Measurements from ENCODE around the gene INPP5D. TPM values are rescaled to one million over a fixed set of nuclear protein-coding genes. Genes with fewer than 3 reads are reported as not detected.
"Not testable (repeated sequence)": the region's sequence is repeated elsewhere in the genome, so short reads cannot be mapped to it uniquely, and the experiment has no call there.

The INPP5D gene
- total RNA-seq, 1 donor from 2014 or later: 8.9 TPM

DNA sequence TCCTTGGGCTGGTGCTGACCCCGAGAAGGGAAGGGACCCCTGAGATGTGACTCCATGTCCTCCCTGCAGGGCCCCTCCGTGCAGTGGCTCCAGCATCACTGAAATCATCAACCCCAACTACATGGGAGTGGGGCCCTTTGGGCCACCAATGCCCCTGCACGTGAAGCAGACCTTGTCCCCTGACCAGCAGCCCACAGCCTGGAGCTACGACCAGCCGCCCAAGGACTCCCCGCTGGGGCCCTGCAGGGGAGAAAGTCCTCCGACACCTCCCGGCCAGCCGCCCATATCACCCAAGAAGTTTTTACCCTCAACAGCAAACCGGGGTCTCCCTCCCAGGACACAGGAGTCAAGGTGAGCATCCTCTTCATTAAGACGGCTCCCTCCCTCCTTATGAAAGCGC lies 137.9 kb downstream of the INPP5D start:
- Mint-ChIP-seq H3K9me3 (peaks cover 6% of the 10 kb centered on the region), H3K4me3 (no peak overlapping the region), H3K27ac (no peak overlapping the region), H3K4me1 (no peaks in the 10 kb centered on the region), H3K27me3 (ENCODE audit: low read depth) (no peaks in the 10 kb centered on the region), H3K36me3 (peaks cover 3% of the 10 kb centered on the region)
- TF ChIP-seq, protein P1, sequence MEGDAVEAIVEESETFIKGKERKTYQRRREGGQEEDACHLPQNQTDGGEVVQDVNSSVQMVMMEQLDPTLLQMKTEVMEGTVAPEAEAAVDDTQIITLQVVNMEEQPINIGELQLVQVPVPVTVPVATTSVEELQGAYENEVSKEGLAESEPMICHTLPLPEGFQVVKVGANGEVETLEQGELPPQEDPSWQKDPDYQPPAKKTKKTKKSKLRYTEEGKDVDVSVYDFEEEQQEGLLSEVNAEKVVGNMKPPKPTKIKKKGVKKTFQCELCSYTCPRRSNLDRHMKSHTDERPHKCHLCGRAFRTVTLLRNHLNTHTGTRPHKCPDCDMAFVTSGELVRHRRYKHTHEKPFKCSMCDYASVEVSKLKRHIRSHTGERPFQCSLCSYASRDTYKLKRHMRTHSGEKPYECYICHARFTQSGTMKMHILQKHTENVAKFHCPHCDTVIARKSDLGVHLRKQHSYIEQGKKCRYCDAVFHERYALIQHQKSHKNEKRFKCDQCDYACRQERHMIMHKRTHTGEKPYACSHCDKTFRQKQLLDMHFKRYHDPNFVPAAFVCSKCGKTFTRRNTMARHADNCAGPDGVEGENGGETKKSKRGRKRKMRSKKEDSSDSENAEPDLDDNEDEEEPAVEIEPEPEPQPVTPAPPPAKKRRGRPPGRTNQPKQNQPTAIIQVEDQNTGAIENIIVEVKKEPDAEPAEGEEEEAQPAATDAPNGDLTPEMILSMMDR (IDR thresholded peaks at IDR 0.05; ENCODE audit: unreplicated experiment): no peak
- no peak for DNase-seq (ENCODE audit: low spot score in 2 of 2, unreplicated experiment in 2 of 2)

GRCh38 chr2:233199870-233200269 lies 139.7 kb downstream of the INPP5D start:
- peaks cover 11% of the 10 kb centered on the region for H3K36me3 Mint-ChIP-seq
- peaks cover 12% of the 10 kb centered on the region for H3K9me3 Mint-ChIP-seq
- TF ChIP-seq, protein P1 (IDR thresholded peaks at IDR 0.05; ENCODE audit: unreplicated experiment): no peak
- no peak for DNase-seq (ENCODE audit: low spot score in 2 of 2, unreplicated experiment in 2 of 2)
- H3K4me3 Mint-ChIP-seq: no peak overlapping the region
- no peaks in the 10 kb centered on the region for H3K27me3 Mint-ChIP-seq (ENCODE audit: low read depth)
- H3K4me1 Mint-ChIP-seq: no peaks in the 10 kb centered on the region
- no peak overlapping the region for H3K27ac Mint-ChIP-seq

DNA sequence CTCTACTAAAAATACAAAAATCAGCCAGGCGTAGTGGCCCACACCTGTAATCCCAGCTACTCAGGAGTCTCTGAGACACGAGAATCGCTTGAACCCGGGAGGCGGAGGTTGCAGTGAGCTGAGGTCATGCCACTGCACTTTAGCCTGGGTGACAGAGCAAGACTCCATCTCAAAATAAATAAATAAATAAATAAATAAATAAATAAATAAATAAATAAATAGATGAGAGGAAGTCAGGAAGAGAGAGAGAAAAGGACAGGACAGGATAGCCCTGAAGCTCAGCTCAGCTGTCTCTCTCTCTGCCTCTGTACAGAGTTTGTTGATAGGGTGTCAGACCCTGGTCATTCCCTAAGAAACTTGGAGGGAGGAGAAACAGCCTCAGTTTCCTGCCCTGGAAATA lies 140.6 kb downstream of the INPP5D start:
- H3K27ac Mint-ChIP-seq; H3K4me1 Mint-ChIP-seq; H3K27me3 Mint-ChIP-seq (ENCODE audit: low read depth); H3K4me3 Mint-ChIP-seq; DNase-seq (ENCODE audit: low spot score in 2 of 2, unreplicated experiment in 2 of 2): not testable (repeated sequence)
- H3K9me3 Mint-ChIP-seq: peaks cover 12% of the 10 kb centered on the region
- H3K36me3 Mint-ChIP-seq: peaks cover 11% of the 10 kb centered on the region

GRCh38 chr2:233201258-233202013 lies 141.3 kb downstream of the INPP5D start:
- Mint-ChIP-seq H3K27me3 (ENCODE audit: low read depth) (no peaks in the 10 kb centered on the region), H3K4me3 (no peak overlapping the region), H3K27ac (no peak overlapping the region), H3K9me3 (peaks cover 12% of the 10 kb centered on the region), H3K4me1 (no peaks in the 10 kb centered on the region), H3K36me3 (peaks cover 11% of the 10 kb centered on the region)
- DNase-seq (ENCODE audit: low spot score in 2 of 2, unreplicated experiment in 2 of 2): no peak
- TF ChIP-seq, protein P1 (IDR thresholded peaks at IDR 0.05; ENCODE audit: unreplicated experiment): no peak

DNA sequence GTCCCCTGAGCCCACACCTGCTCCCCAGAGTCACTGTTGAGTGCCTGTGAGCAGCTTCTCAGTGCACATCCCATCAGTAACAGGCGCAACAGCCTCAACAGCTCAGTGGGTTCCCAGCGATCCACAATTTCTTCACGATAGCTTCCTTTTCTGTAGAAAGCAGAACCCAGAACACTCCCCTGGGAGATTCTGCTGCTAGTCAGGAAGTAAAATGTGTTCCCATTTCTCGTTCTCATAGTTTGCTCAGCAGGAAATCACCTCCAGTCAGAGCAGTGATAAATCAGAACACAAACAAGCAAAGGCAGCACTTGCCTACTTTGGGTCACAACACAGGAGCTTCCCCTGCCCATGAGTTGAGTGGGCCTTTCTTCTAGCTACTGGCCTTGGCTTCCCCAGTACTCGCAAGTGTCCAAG lies 142.4 kb downstream of the INPP5D start:
- no peak overlapping the region for H3K4me3 Mint-ChIP-seq
- H3K27me3 Mint-ChIP-seq (ENCODE audit: low read depth): no peaks in the 10 kb centered on the region
- no peak for DNase-seq (ENCODE audit: low spot score in 2 of 2, unreplicated experiment in 2 of 2)
- TF ChIP-seq, protein P1 (IDR thresholded peaks at IDR 0.05; ENCODE audit: unreplicated experiment): no peak
- peaks cover 12% of the 10 kb centered on the region for H3K9me3 Mint-ChIP-seq
- peaks cover 11% of the 10 kb centered on the region for H3K36me3 Mint-ChIP-seq
- no peak overlapping the region for H3K27ac Mint-ChIP-seq
- H3K4me1 Mint-ChIP-seq: no peaks in the 10 kb centered on the region

GRCh38 chr2:233203060-233203459 lies 142.9 kb downstream of the INPP5D start:
- H3K9me3 Mint-ChIP-seq: peaks cover 12% of the 10 kb centered on the region
- TF ChIP-seq, protein P1 (IDR thresholded peaks at IDR 0.05; ENCODE audit: unreplicated experiment): no peak
- H3K27me3 Mint-ChIP-seq (ENCODE audit: low read depth): no peaks in the 10 kb centered on the region
- DNase-seq (ENCODE audit: low spot score in 2 of 2, unreplicated experiment in 2 of 2): no peak
- no peak overlapping the region for H3K4me3 Mint-ChIP-seq
- H3K27ac Mint-ChIP-seq: no peak overlapping the region
- H3K36me3 Mint-ChIP-seq: peaks cover 11% of the 10 kb centered on the region
- H3K4me1 Mint-ChIP-seq: no peaks in the 10 kb centered on the region
